Measurements from ENCODE around the gene GRM7.

The GRM7 gene

DNA sequence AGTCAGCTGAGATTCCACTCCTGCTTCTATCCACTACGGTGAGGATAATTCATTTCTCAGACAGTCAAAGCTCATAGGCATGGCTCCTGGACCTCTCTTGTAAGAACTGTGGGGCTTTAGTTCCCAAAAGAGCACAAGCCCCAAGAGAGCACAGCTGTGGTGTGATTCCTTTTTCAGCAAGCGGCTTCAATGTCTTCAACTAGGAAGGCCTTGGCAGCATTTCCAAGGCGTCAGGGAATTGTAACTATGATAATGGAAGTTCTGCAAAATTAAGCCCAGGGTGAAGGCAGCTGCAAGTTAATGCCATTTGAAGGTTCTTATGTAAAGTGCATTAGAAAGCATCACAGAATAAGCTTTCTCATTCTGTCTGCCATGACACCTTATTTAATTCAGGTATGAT is 657.1 kb downstream of the GRM7 start:
- no peak for DNase-seq

GRCh38 chr3:7518456-7518855 is 657.5 kb downstream of the GRM7 start:
- no peak for DNase-seq

DNA sequence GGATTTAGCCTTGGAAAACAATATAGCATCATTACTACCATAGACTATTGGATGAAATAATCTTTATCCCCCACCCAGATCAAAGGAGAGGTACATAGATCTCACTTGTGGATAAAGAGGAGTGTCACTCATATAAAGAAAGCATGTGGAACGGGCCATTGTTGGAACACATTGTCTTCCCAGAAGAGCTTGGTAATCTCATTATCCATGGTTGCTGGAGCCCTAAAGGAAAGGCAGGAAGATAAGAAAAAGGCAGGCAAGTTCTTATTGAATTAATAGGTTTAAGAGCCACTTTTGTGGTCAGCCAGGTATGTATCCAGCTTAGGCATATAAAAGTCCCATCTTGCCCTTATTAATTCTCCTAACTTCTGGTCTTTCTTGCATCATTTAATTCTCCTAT is 659.1 kb downstream of the GRM7 start:
- DNase-seq = no peak

GRCh38 chr3:7520593-7520992 is 659.7 kb downstream of the GRM7 start:
- DNase-seq = no peak

GRCh38 chr3:7536510-7536909 is 675.6 kb downstream of the GRM7 start:
- DNase-seq = no peak

DNA sequence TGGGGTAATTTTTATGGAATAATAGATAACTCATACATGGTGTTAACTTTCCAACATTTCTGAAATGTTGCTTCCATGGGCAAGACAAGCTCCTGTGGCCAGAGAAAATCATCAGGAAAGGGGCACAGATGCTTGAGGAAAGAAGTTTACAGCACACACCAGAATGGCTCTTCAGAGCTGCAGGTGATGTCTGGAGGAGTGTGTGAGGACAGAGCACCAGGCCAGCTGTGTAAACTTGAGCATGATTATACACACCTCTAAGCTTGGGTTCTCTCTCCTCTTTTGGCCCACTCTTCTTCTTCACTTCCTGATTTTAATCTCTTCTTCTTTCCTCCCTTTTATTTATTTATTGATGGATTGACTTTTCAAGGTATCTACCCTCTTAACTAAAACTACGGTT is 676.0 kb downstream of the GRM7 start:
- DNase-seq = no peak

GRCh38 chr3:7543294-7543880 is 682.5 kb downstream of the GRM7 start:
- DNase-seq = no peak

GRCh38 chr3:7545334-7545733 is 684.4 kb downstream of the GRM7 start:
- no peak for DNase-seq

DNA sequence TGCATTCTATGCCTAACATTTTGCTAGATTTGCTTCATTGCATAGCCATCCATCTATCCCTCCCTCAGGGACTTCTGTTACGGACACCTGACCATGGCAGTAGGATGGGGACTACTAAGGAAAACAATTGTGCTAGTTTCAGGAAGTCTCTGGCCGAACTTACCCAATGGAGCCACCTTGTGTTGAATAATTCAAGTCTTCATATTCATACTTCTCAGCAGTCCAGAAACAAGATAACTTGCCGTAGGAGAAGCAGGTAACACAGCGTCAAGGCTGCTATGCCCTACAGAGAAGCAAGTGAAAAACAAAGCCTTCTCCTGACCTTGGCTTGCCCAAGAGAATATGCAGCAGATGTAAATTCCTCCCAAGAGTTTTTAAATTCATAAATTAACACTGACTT is 685.3 kb downstream of the GRM7 start:
- DNase-seq = no peak

- no peak for DNase-seq
These were observed 686.9 kb downstream of the GRM7 start for GRCh38 chr3:7547826-7548225.

DNA sequence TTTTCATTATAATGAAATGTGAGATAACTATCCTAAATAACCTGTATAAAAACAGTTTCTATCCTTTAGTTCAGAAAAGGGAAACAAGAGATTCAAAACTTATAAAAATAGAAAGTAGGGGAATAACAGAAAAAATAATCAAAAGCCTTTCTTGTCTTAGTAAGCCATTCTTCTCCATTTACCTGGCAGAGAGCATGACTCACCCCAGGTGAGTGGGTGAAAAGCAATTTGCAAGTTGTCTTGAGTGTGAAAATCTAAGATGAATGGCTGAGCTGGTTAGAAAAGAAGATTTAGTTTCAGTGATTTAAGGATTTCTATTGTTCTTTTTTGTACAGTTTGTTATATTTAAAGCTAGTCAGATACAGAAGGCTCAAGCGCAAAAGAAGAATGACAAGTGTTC is 702.0 kb downstream of the GRM7 start:
- no peak for DNase-seq

GRCh38 chr3:7565574-7565973 is 704.7 kb downstream of the GRM7 start:
- DNase-seq = no peak

- no peak for DNase-seq
These were observed 706.2 kb downstream of the GRM7 start for GRCh38 chr3:7567160-7567559.

- no peak for DNase-seq
These were observed 707.7 kb downstream of the GRM7 start for GRCh38 chr3:7568526-7569184.

- DNase-seq = no peak
These were observed 712.4 kb downstream of the GRM7 start for GRCh38 chr3:7573330-7573729.

- no peak for DNase-seq
These were observed 713.5 kb downstream of the GRM7 start for GRCh38 chr3:7574435-7574834.

DNA sequence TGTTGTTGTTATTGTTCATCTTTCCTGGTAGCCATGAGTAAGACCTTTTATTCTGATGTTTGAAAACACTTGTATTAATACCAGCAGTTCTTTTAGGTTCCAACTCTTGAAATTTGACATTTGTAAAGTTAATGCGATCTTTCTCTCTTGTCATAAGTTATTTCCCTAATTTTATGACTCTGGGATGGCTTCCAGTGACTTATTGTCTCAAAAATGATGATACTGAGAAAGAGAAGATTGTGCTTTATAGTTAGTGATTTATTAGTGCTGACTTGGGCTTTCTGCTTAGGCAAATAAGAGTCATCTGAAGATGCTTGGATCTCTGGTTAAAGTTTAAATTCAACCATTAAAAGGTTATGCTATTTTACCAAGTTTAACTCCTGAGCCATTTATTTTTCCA is 715.2 kb downstream of the GRM7 start:
- DNase-seq = no peak

GRCh38 chr3:7576506-7576905 is 715.6 kb downstream of the GRM7 start:
- no peak for DNase-seq

DNA sequence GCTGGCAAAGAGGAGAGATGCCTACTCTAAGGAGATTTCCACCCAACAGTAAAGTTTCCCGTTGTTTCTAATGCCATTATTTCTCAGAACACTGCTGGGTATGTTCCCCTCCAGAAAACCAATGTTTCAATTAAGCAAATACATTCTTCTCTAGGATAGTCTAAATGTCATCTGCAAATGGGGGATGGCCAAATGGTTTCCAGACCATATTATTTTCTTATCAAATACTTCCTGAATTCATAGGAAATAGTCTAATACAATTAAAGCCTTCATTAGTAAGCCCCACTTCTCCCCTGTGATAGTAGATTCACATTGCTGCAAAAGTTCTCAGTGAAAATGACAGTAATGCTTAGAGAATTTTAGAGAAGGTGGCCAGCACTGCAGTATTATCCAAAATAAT is 716.6 kb downstream of the GRM7 start:
- no peak for DNase-seq

DNA sequence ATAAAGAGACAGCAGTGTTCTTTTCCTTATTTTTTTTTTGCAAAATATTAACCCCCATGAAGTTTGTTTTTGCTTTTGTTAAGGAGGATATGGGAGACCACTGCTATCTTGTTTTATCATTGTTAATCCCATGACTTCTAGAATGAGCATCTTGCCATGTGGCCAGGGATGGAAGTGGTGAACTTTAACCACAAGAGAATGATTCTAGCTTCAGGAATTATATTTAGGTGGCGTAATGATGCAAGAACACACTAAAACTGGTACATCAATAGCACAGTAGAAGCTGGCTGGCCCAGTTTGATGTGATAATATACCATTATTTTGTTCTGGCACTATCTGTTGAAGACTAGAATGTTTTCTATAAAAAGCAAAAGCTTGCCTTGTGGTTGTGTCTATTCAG is 720.9 kb downstream of the GRM7 start:
- no peak for DNase-seq

- no peak for DNase-seq
These were observed 724.1 kb downstream of the GRM7 start for GRCh38 chr3:7585052-7585451.

- no peak for DNase-seq
These were observed 727.3 kb downstream of the GRM7 start for GRCh38 chr3:7588236-7588635.

- no peak for DNase-seq
These were observed 728.6 kb downstream of the GRM7 start for GRCh38 chr3:7589526-7589925.

- DNase-seq = no peak
These were observed 741.4 kb downstream of the GRM7 start for GRCh38 chr3:7602297-7602696.

GRCh38 chr3:7607083-7607482 is 746.2 kb downstream of the GRM7 start:
- DNase-seq = no peak

Data from activated naive CD4-positive, alpha-beta T cell treated with Interleukin-2 at 50 U/mL for 16 hours (primary cell).